ENCODE measurements around the gene E2F8. TPM values are rescaled to one million over a fixed set of nuclear protein-coding genes. Genes with fewer than 3 reads are reported as not detected.

Gene E2F8
- total and polyA plus RNA-seq, 2 donors (not counting 3 experiments of a cell fraction or from before 2014, with no cell fraction given), result 6.5 to 19.1 TPM

GRCh38 chr11:19283991-19284390, 43.2 kb upstream of the E2F8 start:
- CTCF ChIA-PET, result interaction anchor here (1.5 kb wide), 1 partner anchor 24 kb away, joined by 4 read pairs; no protein-coding TSS in a partner anchor
- TF ChIP-seq JUN (IDR thresholded peaks at IDR 0.05; ENCODE audit: borderline replicate concordance, insufficient read depth, insufficient read length, low read depth) (no peak), MAX (IDR thresholded peaks at IDR 0.05; ENCODE audit: insufficient read depth, insufficient read length) (no peak), POLR2A (IDR thresholded peaks at IDR 0.05; ENCODE audit: low read depth, low read length) (no peak), GATA2 (IDR thresholded peaks at IDR 0.05; ENCODE audit: insufficient read depth, insufficient read length, low read depth, low read length) (no peak), MYC (IDR thresholded peaks at IDR 0.05; ENCODE audit: low read depth, low read length) (no peak), CTCF (IDR thresholded peaks at IDR 0.05; ENCODE audit: extremely low read depth in 1 of 2, insufficient read depth in 1 of 2, low read depth in 1 of 2, low read length in 2 of 2) (no peak)
- no peak overlapping the region for H2AFZ ChIP-seq (ENCODE audit: low read depth, low read length)
- no peaks in the 10 kb centered on the region for H4K20me1 ChIP-seq (replicated peaks; ENCODE audit: control insufficient read depth, extremely low read depth, insufficient read depth, low read length)
- no peak overlapping the region for H3K4me3 ChIP-seq (replicated peaks in 1 of 3; ENCODE audit: insufficient read depth in 1 of 3, low read depth in 1 of 3, low read length in 3 of 3)
- H3K9me1 ChIP-seq (replicated peaks; ENCODE audit: control insufficient read depth, extremely low read depth, insufficient read depth, low read length), result no peaks in the 10 kb centered on the region
- H3K9me3 ChIP-seq (replicated peaks; ENCODE audit: control insufficient read depth, insufficient read depth, low read length), result no peaks in the 10 kb centered on the region
- H3K4me1 ChIP-seq (ENCODE audit: control insufficient read depth, extremely low read depth, insufficient read depth, low read length), result no peaks in the 10 kb centered on the region
- H3K27me3 ChIP-seq (ENCODE audit: control insufficient read depth in 2 of 2, insufficient read depth in 2 of 2, low read length in 2 of 2), result peaks cover 8 to 12% of the 10 kb centered on the region in 2 experiments
- DNase-seq (ENCODE audit: low read depth, low spot score) (no peak), FAIRE-seq (no peak)
- H3K36me3 ChIP-seq (ENCODE audit: control insufficient read depth in 2 of 2, extremely low read depth in 1 of 2, insufficient read depth in 2 of 2, low read length in 2 of 2), result no peaks in the 10 kb centered on the region
- no peak overlapping the region for H3K9ac ChIP-seq (replicated peaks; ENCODE audit: extremely low read depth, insufficient read depth, low read length)
- H3K4me2 ChIP-seq (ENCODE audit: insufficient read depth, low read length), result no peak overlapping the region
- intact Hi-C loops (cut with micrococcal nuclease), result no loop called here
- H3K27ac ChIP-seq (ENCODE audit: insufficient read depth, low read depth, low read length), result no peak overlapping the region
- no TSS peak for BruUV-seq (replicated peaks)
- dilution Hi-C loops (cut with MboI; ENCODE audit: extremely low pct_ligation_motif_present, low sequenced_read_pairs), result no loop called here
- H3K79me2 ChIP-seq (ENCODE audit: control insufficient read depth, insufficient read depth, low read length), result no peaks in the 10 kb centered on the region
- POLR2A ChIA-PET, result no interaction called here

GRCh38 chr11:19281555-19281954, 40.8 kb upstream of the E2F8 start:
- H4K20me1 ChIP-seq (replicated peaks; ENCODE audit: control insufficient read depth, extremely low read depth, insufficient read depth, low read length), result no peaks in the 10 kb centered on the region
- H3K4me2 ChIP-seq (ENCODE audit: insufficient read depth, low read length), result no peak overlapping the region
- H2AFZ ChIP-seq (ENCODE audit: low read depth, low read length), result no peak overlapping the region
- no peak overlapping the region for H3K27ac ChIP-seq (ENCODE audit: insufficient read depth, low read depth, low read length)
- no peak overlapping the region for H3K9ac ChIP-seq (replicated peaks; ENCODE audit: extremely low read depth, insufficient read depth, low read length)
- FAIRE-seq (no peak), DNase-seq (ENCODE audit: low read depth, low spot score) (no peak)
- TF ChIP-seq EZH2 (IDR thresholded peaks at IDR 0.05; ENCODE audit: borderline replicate concordance, low read depth, low read length, severe bottlenecking) (no peak), CTCF (IDR thresholded peaks at IDR 0.05; ENCODE audit: extremely low read depth in 1 of 2, insufficient read depth in 1 of 2, low read depth in 1 of 2, low read length in 2 of 2) (no peak), MAX (IDR thresholded peaks at IDR 0.05; ENCODE audit: insufficient read depth, insufficient read length) (no peak), POLR2AphosphoS5 (IDR thresholded peaks at IDR 0.05; ENCODE audit: insufficient read depth, low read depth, low read length) (no peak), MYC (IDR thresholded peaks at IDR 0.05; ENCODE audit: low read depth, low read length) (no peak), FOS (IDR thresholded peaks at IDR 0.05; ENCODE audit: borderline replicate concordance, insufficient read depth, low read length) (no peak), JUN (IDR thresholded peaks at IDR 0.05; ENCODE audit: borderline replicate concordance, insufficient read depth, insufficient read length, low read depth) (no peak), POLR2A (IDR thresholded peaks at IDR 0.05; ENCODE audit: low read depth, low read length) (no peak), GATA2 (IDR thresholded peaks at IDR 0.05; ENCODE audit: insufficient read depth, insufficient read length, low read depth, low read length) (no peak)
- H3K36me3 ChIP-seq (ENCODE audit: control insufficient read depth in 2 of 2, extremely low read depth in 1 of 2, insufficient read depth in 2 of 2, low read length in 2 of 2), result no peaks in the 10 kb centered on the region
- dilution Hi-C loops (cut with MboI; ENCODE audit: extremely low pct_ligation_motif_present, low sequenced_read_pairs), result no loop called here
- no peaks in the 10 kb centered on the region for H3K4me1 ChIP-seq (ENCODE audit: control insufficient read depth, extremely low read depth, insufficient read depth, low read length)
- BruUV-seq (replicated peaks), result no TSS peak
- ChIA-PET POLR2A (no interaction called here), CTCF (interaction anchor here (3.5 kb wide), 1 partner anchor 22 kb away, joined by 14 read pairs; no protein-coding TSS in a partner anchor)
- H3K9me1 ChIP-seq (replicated peaks; ENCODE audit: control insufficient read depth, extremely low read depth, insufficient read depth, low read length), result no peaks in the 10 kb centered on the region
- no peaks in the 10 kb centered on the region for H3K79me2 ChIP-seq (ENCODE audit: control insufficient read depth, insufficient read depth, low read length)
- H3K9me3 ChIP-seq (replicated peaks; ENCODE audit: control insufficient read depth, insufficient read depth, low read length), result no peaks in the 10 kb centered on the region
- no peak overlapping the region for H3K4me3 ChIP-seq (replicated peaks in 1 of 3; ENCODE audit: insufficient read depth in 1 of 3, low read depth in 1 of 3, low read length in 3 of 3)
- intact Hi-C loops (cut with micrococcal nuclease), result no loop called here
- peaks cover 6 to 9% of the 10 kb centered on the region in 2 experiments for H3K27me3 ChIP-seq (ENCODE audit: control insufficient read depth in 2 of 2, insufficient read depth in 2 of 2, low read length in 2 of 2)

All from endothelial cell of umbilical vein (primary cell).